Liver (tissue), 9 donors: Measurements from ENCODE around the gene HBG2. TPM values are rescaled to one million over a fixed set of nuclear protein-coding genes. Genes with fewer than 3 reads are reported as not detected.

Source experiments
- DNase-seq: peaks from one replicate; pipeline ENCODE4 v3.0.0-alpha.2; 2017; ENCODE audit warnings: low spot score
- H3K27ac ChIP-seq, 2 donors: one replicate each; pipeline ENCODE4 v1.7.0; 2013; ENCODE audit warnings: inconsistent platforms in 2 of 2, low read length in 2 of 2, control low read depth in 1 of 2, low read depth in 1 of 2, mild to moderate bottlenecking in 1 of 2
- H3K27me3 ChIP-seq, 4 donors: one replicate each; pipeline versions ENCODE4 v1.6.1 to v1.7.0; 2013; ENCODE audit warnings: low read length in 3 of 4, inconsistent platforms in 1 of 4, mild to moderate bottlenecking in 1 of 4, moderate library complexity in 1 of 4; ENCODE audit not compliant: control insufficient read depth in 4 of 4, insufficient read depth in 4 of 4
- H3K36me3 ChIP-seq, 4 donors: one replicate each; pipeline versions ENCODE4 v1.6.1 to v1.7.0; 2013; ENCODE audit warnings: low read length in 3 of 4, mild to moderate bottlenecking in 3 of 4, low read depth in 1 of 4, moderate library complexity in 1 of 4; ENCODE audit not compliant: control insufficient read depth in 4 of 4, insufficient read depth in 3 of 4
- H3K4me1 ChIP-seq, 4 donors: one replicate each; pipeline versions ENCODE4 v1.6.1 to v1.7.0; 2013; ENCODE audit warnings: low read length in 3 of 4, mild to moderate bottlenecking in 3 of 4, moderate library complexity in 1 of 4; ENCODE audit not compliant: control insufficient read depth in 4 of 4, insufficient read depth in 4 of 4
- H3K4me3 ChIP-seq, 3 donors: one replicate each; pipeline versions ENCODE4 v1.6.1 to v1.7.0; 2013; ENCODE audit warnings: low read length in 3 of 3, control low read depth in 1 of 3, low read depth in 1 of 3, mild to moderate bottlenecking in 1 of 3
- H3K9ac ChIP-seq, 2 donors: one replicate each; pipeline ENCODE4 v1.7.0; 2013; ENCODE audit warnings: low read length in 2 of 2, mild to moderate bottlenecking in 2 of 2, moderate library complexity in 2 of 2, control low read depth in 1 of 2, low read depth in 1 of 2
- H3K9me3 ChIP-seq, 4 donors: one replicate each; pipeline versions ENCODE4 v1.6.1 to v1.7.0; 2013; ENCODE audit warnings: low read length in 3 of 4; ENCODE audit not compliant: control insufficient read depth in 4 of 4
- ATF3 ChIP-seq: IDR thresholded peaks from 2 replicates; pipeline ENCODE4 v1.6.1; 2016; ENCODE audit warnings: antibody characterized with exemption
- FOXA1 ChIP-seq: IDR thresholded peaks from 2 replicates; pipeline ENCODE4 v1.6.1; 2016; ENCODE audit warnings: antibody characterized with exemption
- FOXA2 ChIP-seq: IDR thresholded peaks from 2 replicates; pipeline ENCODE4 v1.6.1; 2016; ENCODE audit warnings: antibody characterized with exemption
- GABPA ChIP-seq, 2 donors: IDR thresholded peaks in 1 of 2; conservative IDR thresholded peaks in 1 of 2; 2 replicates each; pipeline ENCODE4 v1.6.1; 2016; ENCODE audit warnings: antibody characterized with exemption in 2 of 2, mild to moderate bottlenecking in 1 of 2, moderate library complexity in 1 of 2
- HNF4A ChIP-seq, 2 donors: conservative IDR thresholded peaks; 2 replicates each; pipeline ENCODE4 v1.6.1; 2016; ENCODE audit warnings: antibody characterized with exemption in 2 of 2, mild to moderate bottlenecking in 2 of 2
- HNF4G ChIP-seq: IDR thresholded peaks from 2 replicates; pipeline ENCODE4 v1.6.1; 2016; ENCODE audit warnings: antibody characterized with exemption
- JUND ChIP-seq, 2 donors: IDR thresholded peaks; 2 replicates each; pipeline ENCODE4 v1.6.1; 2016; ENCODE audit warnings: antibody characterized with exemption in 2 of 2
- NR2F2 ChIP-seq: IDR thresholded peaks from 2 replicates; pipeline ENCODE4 v1.6.1; 2016; ENCODE audit warnings: antibody characterized with exemption
- RAD21 ChIP-seq, 2 donors: IDR thresholded peaks; 2 replicates each; pipeline ENCODE4 v1.6.1; 2016; ENCODE audit warnings: antibody characterized with exemption in 2 of 2, mild to moderate bottlenecking in 2 of 2
- REST ChIP-seq: IDR thresholded peaks from 2 replicates; pipeline ENCODE4 v1.6.1; 2016; ENCODE audit warnings: antibody characterized with exemption, mild to moderate bottlenecking
- RXRA ChIP-seq, 2 donors: IDR thresholded peaks; 2 replicates each; pipeline ENCODE4 v1.6.1; 2017 to 2018; ENCODE audit warnings: antibody characterized with exemption in 2 of 2, mild to moderate bottlenecking in 1 of 2
- SP1 ChIP-seq: IDR thresholded peaks from 2 replicates; pipeline ENCODE4 v1.6.1; 2018; ENCODE audit warnings: antibody characterized with exemption, mild to moderate bottlenecking
- TAF1 ChIP-seq: conservative IDR thresholded peaks from 2 replicates; pipeline ENCODE4 v1.6.1; 2016; ENCODE audit warnings: antibody characterized with exemption, mild to moderate bottlenecking
- YY1 ChIP-seq: IDR thresholded peaks from 2 replicates; pipeline ENCODE4 v1.6.1; 2016; ENCODE audit warnings: antibody characterized with exemption, mild to moderate bottlenecking
- WGBS: extraction: QIAGEN DNeasy Blood & Tissue Kit; methylation state at CpG from one replicate; pipeline ENCODE4 v1.1.7; 2013; 5-methylcytosine and 5-hydroxymethylcytosine counted together
- polyA plus RNA-seq, 2 donors: library from polyadenylated mRNA; stranded (reverse) in 1 of 2; unstranded in 1 of 2; fragments of 200-250 nt in 1 of 2; fragments of >200 nt in 1 of 2; fragmentation: Nextera tagmentation in 1 of 2; extraction: Ambion mirVana in 1 of 2; gene quantifications; one replicate each; pipeline versions ENCODE4 v1.2.1 to v1.2.3, GENCODE V29; 2013 to 2015
- total RNA-seq, 2 donors: library from RNA; depleted of rRNA; stranded (reverse); fragments of >200 nt; gene quantifications; one replicate each; pipeline ENCODE4 v1.2.3, GENCODE V29; 2014
- TF ChIP-seq, protein P1 (sequence below): IDR thresholded peaks from 2 replicates; pipeline ENCODE4 v1.6.1; 2016; ENCODE audit warnings: antibody characterized with exemption
- TF ChIP-seq, protein P2 (sequence below): fragments of 150-350 bp; IDR thresholded peaks from 2 replicates; pipeline ENCODE4 v1.5.1; 2017; ENCODE audit warnings: improper control_type of control experiment, low read depth, low read length; ENCODE audit not compliant: missing input control
- TF ChIP-seq, protein P3 (sequence below): IDR thresholded peaks from 2 replicates; pipeline ENCODE4 v1.6.1; 2016; ENCODE audit warnings: antibody characterized with exemption
- donor health status: healthy.
- donor health status: healthy.
- donor health status: healthy.
- donor health status: healthy.
- donor health status: healthy.

Gene HBG2
- total and polyA plus RNA-seq, 4 donors, result 0.71 to 55,632 TPM; not detected in 2

DNA sequence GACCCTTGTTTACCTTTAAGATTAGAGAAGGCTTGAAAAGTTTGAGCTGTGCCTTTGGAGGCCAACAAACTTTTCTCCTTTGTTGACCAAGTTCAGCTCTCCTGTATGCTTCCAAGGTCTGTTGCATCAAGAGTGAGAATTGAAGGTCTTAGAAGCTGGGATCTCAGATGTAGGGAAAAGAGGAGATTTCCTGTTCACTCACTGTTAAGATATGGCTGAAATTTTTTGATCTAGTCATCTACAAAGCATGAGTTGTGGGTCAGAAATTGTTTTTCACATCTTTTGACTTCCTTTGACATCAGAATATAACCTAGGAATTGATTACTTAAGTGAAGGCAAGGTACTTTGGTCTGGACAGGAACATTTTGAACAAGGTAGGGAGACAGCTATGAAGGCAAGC lies 35.1 kb upstream of the HBG2 start (continued):
- TF ChIP-seq REST, result no peak

GRCh38 chr11:5288906-5289550 lies 34.4 kb upstream of the HBG2 start:
- 83% methylated on average over 6 of the region's 6 CpGs for WGBS
- Histone ChIP-seq H3K4me1 (no peaks in the 10 kb centered on the region), H3K4me3 (no peak overlapping the region), H3K9me3 (no peaks in the 10 kb centered on the region), H3K9ac (no peak overlapping the region), H3K27ac (no peak overlapping the region), H3K36me3 (no peaks in the 10 kb centered on the region), H3K27me3 (no peaks in the 10 kb centered on the region)
- no peak for DNase-seq
- TF ChIP-seq RXRA (IDR thresholded peaks at IDR 0.05), result no peak
- TF ChIP-seq REST, result no peak
- TF ChIP-seq, protein P1, sequence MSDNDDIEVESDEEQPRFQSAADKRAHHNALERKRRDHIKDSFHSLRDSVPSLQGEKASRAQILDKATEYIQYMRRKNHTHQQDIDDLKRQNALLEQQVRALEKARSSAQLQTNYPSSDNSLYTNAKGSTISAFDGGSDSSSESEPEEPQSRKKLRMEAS, result no peak
- no peak for TF ChIP-seq GABPA (IDR thresholded peaks at IDR 0.05 in 1 of 2, conservative IDR thresholded peaks at IDR 0.05 in 1 of 2)
- no peak for TF ChIP-seq ATF3
- TF ChIP-seq, protein P2, sequence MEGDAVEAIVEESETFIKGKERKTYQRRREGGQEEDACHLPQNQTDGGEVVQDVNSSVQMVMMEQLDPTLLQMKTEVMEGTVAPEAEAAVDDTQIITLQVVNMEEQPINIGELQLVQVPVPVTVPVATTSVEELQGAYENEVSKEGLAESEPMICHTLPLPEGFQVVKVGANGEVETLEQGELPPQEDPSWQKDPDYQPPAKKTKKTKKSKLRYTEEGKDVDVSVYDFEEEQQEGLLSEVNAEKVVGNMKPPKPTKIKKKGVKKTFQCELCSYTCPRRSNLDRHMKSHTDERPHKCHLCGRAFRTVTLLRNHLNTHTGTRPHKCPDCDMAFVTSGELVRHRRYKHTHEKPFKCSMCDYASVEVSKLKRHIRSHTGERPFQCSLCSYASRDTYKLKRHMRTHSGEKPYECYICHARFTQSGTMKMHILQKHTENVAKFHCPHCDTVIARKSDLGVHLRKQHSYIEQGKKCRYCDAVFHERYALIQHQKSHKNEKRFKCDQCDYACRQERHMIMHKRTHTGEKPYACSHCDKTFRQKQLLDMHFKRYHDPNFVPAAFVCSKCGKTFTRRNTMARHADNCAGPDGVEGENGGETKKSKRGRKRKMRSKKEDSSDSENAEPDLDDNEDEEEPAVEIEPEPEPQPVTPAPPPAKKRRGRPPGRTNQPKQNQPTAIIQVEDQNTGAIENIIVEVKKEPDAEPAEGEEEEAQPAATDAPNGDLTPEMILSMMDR, result no peak
- TF ChIP-seq FOXA1, result no peak
- no peak for TF ChIP-seq JUND (IDR thresholded peaks at IDR 0.05)
- TF ChIP-seq YY1, result no peak
- no peak for TF ChIP-seq TAF1
- no peak for TF ChIP-seq FOXA2
- no peak for TF ChIP-seq HNF4G
- no peak for TF ChIP-seq NR2F2
- TF ChIP-seq SP1, result no peak
- no peak for TF ChIP-seq RAD21 (IDR thresholded peaks at IDR 0.05)
- no peak for TF ChIP-seq HNF4A (conservative IDR thresholded peaks at IDR 0.05)
- TF ChIP-seq, protein P3, sequence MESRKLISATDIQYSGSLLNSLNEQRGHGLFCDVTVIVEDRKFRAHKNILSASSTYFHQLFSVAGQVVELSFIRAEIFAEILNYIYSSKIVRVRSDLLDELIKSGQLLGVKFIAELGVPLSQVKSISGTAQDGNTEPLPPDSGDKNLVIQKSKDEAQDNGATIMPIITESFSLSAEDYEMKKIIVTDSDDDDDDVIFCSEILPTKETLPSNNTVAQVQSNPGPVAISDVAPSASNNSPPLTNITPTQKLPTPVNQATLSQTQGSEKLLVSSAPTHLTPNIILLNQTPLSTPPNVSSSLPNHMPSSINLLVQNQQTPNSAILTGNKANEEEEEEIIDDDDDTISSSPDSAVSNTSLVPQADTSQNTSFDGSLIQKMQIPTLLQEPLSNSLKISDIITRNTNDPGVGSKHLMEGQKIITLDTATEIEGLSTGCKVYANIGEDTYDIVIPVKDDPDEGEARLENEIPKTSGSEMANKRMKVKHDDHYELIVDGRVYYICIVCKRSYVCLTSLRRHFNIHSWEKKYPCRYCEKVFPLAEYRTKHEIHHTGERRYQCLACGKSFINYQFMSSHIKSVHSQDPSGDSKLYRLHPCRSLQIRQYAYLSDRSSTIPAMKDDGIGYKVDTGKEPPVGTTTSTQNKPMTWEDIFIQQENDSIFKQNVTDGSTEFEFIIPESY, result no peak
